CD14-positive monocyte (primary cell): ENCODE results near the gene ANXA4. TPM values are rescaled to one million over a fixed set of nuclear protein-coding genes. Genes with fewer than 3 reads are reported as not detected.

Source experiments
- DNase-seq, 3 donors: peaks; one replicate each; pipeline ENCODE4 v3.0.0-alpha.2; 2011 to 2022
- H2AFZ ChIP-seq: 2 replicates; pipeline ENCODE4 v1.6.0; 2012; ENCODE audit warnings: mild to moderate bottlenecking, low read depth, low read length, inconsistent platforms; ENCODE audit not compliant: insufficient read depth, poor library complexity, severe bottlenecking
- H3K27ac ChIP-seq, 2 donors: 1 replicate in 1 of 2; 2 replicates in 1 of 2; pipeline ENCODE4 v1.5.1; 2012 to 2013; ENCODE audit warnings: low read length in 2 of 2, control low read depth in 1 of 2, inconsistent platforms in 1 of 2, low read depth in 1 of 2, mild to moderate bottlenecking in 1 of 2
- H3K27me3 ChIP-seq, 2 donors: one replicate each; pipeline versions ENCODE4 v1.6.0 to v1.6.1; 2011 to 2013; ENCODE audit warnings: low read length in 2 of 2; ENCODE audit not compliant: control insufficient read depth in 2 of 2, insufficient read depth in 2 of 2
- H3K36me3 ChIP-seq, 2 donors: replicated peaks in 1 of 2; 1 replicate in 1 of 2; 2 replicates in 1 of 2; pipeline versions ENCODE4 v1.5.1 to v1.6.1; 2012 to 2013; ENCODE audit warnings: low read length in 2 of 2, control low read depth in 1 of 2, inconsistent platforms in 1 of 2, mild to moderate bottlenecking in 1 of 2; ENCODE audit not compliant: insufficient read depth in 2 of 2, control insufficient read depth in 1 of 2
- H3K4me1 ChIP-seq, 2 donors: 1 replicate in 1 of 2; 2 replicates in 1 of 2; pipeline versions ENCODE4 v1.5.1 to v1.6.1; 2012 to 2013; ENCODE audit warnings: low read length in 2 of 2, control low read depth in 1 of 2, inconsistent platforms in 1 of 2, mild to moderate bottlenecking in 1 of 2, moderate library complexity in 1 of 2; ENCODE audit not compliant: insufficient read depth in 2 of 2, control insufficient read depth in 1 of 2
- H3K4me2 ChIP-seq: replicated peaks from 2 replicates; pipeline ENCODE3; 2012; ENCODE audit warnings: low read length, moderate library complexity, mild to moderate bottlenecking; ENCODE audit not compliant: poor library complexity, severe bottlenecking; ENCODE audit errors: extremely low read depth
- H3K4me3 ChIP-seq, 3 experiments: fragments of 200-600 bp in 1 of 3; sonication (generic) in 1 of 3; replicated peaks in 1 of 3; 1 replicate in 2 of 3; 2 replicates in 1 of 3; pipeline ENCODE4 v1.5.1; 2011 to 2013; ENCODE audit warnings: low read length in 3 of 3, mild to moderate bottlenecking in 3 of 3, control low read depth in 2 of 3, low read depth in 2 of 3, inconsistent platforms in 1 of 3, moderate library complexity in 1 of 3
- H3K79me2 ChIP-seq: 2 replicates; pipeline ENCODE4 v1.6.0; 2012; ENCODE audit warnings: mild to moderate bottlenecking, control low read depth, inconsistent platforms, low read length, moderate library complexity; ENCODE audit not compliant: insufficient read depth
- H3K9ac ChIP-seq: 2 replicates; pipeline ENCODE4 v1.6.0; 2017; ENCODE audit warnings: low read length, mild to moderate bottlenecking; ENCODE audit not compliant: insufficient read depth, poor library complexity, severe bottlenecking
- H3K9me3 ChIP-seq, 2 donors: replicated peaks in 1 of 2; 1 replicate in 1 of 2; 2 replicates in 1 of 2; pipeline versions ENCODE4 v1.5.1 to v1.6.1; 2012 to 2013; ENCODE audit warnings: low read length in 2 of 2, control low read depth in 1 of 2; ENCODE audit not compliant: control insufficient read depth in 1 of 2, insufficient read depth in 1 of 2
- H4K20me1 ChIP-seq: 2 replicates; pipeline ENCODE4 v1.6.0; 2012; ENCODE audit warnings: mild to moderate bottlenecking, low read length, control low read depth, moderate library complexity; ENCODE audit not compliant: insufficient read depth
- H3K27ac Mint-ChIP-seq, 7 donors: one replicate each; pipeline ENCODE4 v1.8.0; 2020; ENCODE audit warnings: mild to moderate bottlenecking in 7 of 7, mixed read lengths in 7 of 7, moderate library complexity in 6 of 7, inconsistent platforms in 2 of 7
- H3K27me3 Mint-ChIP-seq, 3 donors: one replicate each; pipeline ENCODE4 v1.8.0; 2021 to 2022; ENCODE audit warnings: low read depth in 3 of 3, mild to moderate bottlenecking in 3 of 3, mixed read lengths in 3 of 3, moderate library complexity in 3 of 3, inconsistent platforms in 1 of 3
- H3K36me3 Mint-ChIP-seq, 2 donors: one replicate each; pipeline ENCODE4 v1.8.0; 2020; ENCODE audit warnings: mixed read lengths in 2 of 2, inconsistent platforms in 1 of 2, mild to moderate bottlenecking in 1 of 2
- H3K4me1 Mint-ChIP-seq: one replicate; pipeline ENCODE4 v1.8.0; 2020; ENCODE audit warnings: mild to moderate bottlenecking, mixed read lengths
- H3K4me3 Mint-ChIP-seq, 2 donors: one replicate each; pipeline ENCODE4 v1.8.0; 2020; ENCODE audit warnings: mild to moderate bottlenecking in 2 of 2, mixed read lengths in 2 of 2, moderate library complexity in 1 of 2
- H3K9me3 Mint-ChIP-seq, 7 donors: one replicate each; pipeline ENCODE4 v1.8.0; 2020 to 2022; ENCODE audit warnings: mixed read lengths in 7 of 7, mild to moderate bottlenecking in 6 of 7, moderate library complexity in 6 of 7, inconsistent platforms in 2 of 7
- CTCF ChIP-seq: fragments of 200-600 bp; IDR thresholded peaks from one replicate; pipeline ENCODE4 v1.8.0; 2022; ENCODE audit warnings: antibody characterized with exemption, mild to moderate bottlenecking
- WGBS: methylation state at CpG from one replicate; pipeline ENCODE4 v1.1.5; 2013; ENCODE audit warnings: missing lambda C conversion rate; ENCODE audit not compliant: insufficient coverage; 5-methylcytosine and 5-hydroxymethylcytosine counted together
- intact Hi-C, 2 donors: fragments of 100-400 bp; cut with micrococcal nuclease; formaldehyde crosslinking; loops; one replicate each; pipeline versions ENCODE4 v1.15.0 to v1.15.1; 2023
- polyA plus RNA-seq, 3 donors: library from polyadenylated mRNA; depleted of rRNA in 1 of 3; unstranded in 2 of 3; stranded (reverse) in 1 of 3; fragments of 300-500 nt in 2 of 3; fragments of >200 nt in 1 of 3; fragmentation: Illumina TruSeq in 2 of 3; gene quantifications; 1 replicate in 2 of 3; 2 replicates in 1 of 3; pipeline ENCODE4 v1.2.3, GENCODE V29; 2012 to 2021

The ANXA4 gene
- polyA plus RNA-seq, 3 donors: 30.0 to 95.7 (median 64.7) TPM

DNA sequence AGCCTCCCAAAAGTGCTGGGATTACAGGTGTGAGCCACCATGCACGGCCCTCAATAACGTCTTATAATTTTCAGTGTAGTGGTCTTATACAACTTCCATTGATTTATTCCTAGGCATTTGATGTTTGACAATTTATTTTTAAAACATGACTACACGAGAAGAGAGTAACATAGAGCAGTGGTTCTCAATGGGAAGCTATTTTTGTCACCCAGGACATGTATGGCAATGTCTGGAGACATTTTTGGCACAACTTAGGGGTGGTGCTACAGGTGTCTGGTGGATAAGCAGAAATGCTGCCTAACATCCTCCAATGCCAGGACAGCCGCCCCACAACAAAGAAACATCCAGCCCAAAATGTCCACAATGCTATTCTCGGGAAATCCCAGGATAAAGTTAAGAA, 12.7 kb upstream of the ANXA4 start:
- Histone ChIP-seq H3K27me3 (no peaks in the 10 kb centered on the region), H3K9ac (no peak overlapping the region), H3K27ac (no peak overlapping the region), H4K20me1 (no peaks in the 10 kb centered on the region), H3K79me2 (no peaks in the 10 kb centered on the region), H3K4me3 (no peak overlapping the region), H3K4me2 (no peak overlapping the region), H3K9me3 (no peaks in the 10 kb centered on the region), H3K36me3 (no peaks in the 10 kb centered on the region), H3K4me1 (peaks cover 3% of the 10 kb centered on the region in 2 donors), H2AFZ (no peak overlapping the region)
- intact Hi-C loops: loop anchor here in 1 of 2 donors (10.0 kb wide), 1 partner anchor 344 kb away; the partner anchor contains the start of gene GFPT1
- Mint-ChIP-seq H3K9me3 (peaks cover 0 to 2% (median 0%) of the 10 kb centered on the region in 7 donors), H3K27ac (no peak overlapping the region), H3K36me3 (no peaks in the 10 kb centered on the region), H3K4me3 (no peak overlapping the region), H3K4me1 (peaks cover 11% of the 10 kb centered on the region), H3K27me3 (peaks cover 0 to 5% (median 1%) of the 10 kb centered on the region in 3 donors)
- no peak for DNase-seq
- WGBS: no CpG with 5 or more reads among the region's 5 CpGs
- TF ChIP-seq CTCF: no peak

- Histone ChIP-seq H3K4me2 (no peak overlapping the region), H3K27ac (no peak overlapping the region), H3K27me3 (no peaks in the 10 kb centered on the region), H3K36me3 (no peaks in the 10 kb centered on the region), H4K20me1 (no peaks in the 10 kb centered on the region), H3K9ac (no peak overlapping the region), H2AFZ (no peak overlapping the region), H3K9me3 (no peaks in the 10 kb centered on the region), H3K4me3 (no peak overlapping the region), H3K4me1 (peaks cover 3% of the 10 kb centered on the region in 2 donors), H3K79me2 (no peaks in the 10 kb centered on the region)
- Mint-ChIP-seq H3K27me3 (peaks cover 0 to 5% (median 1%) of the 10 kb centered on the region in 3 donors), H3K4me1 (peaks cover 7% of the 10 kb centered on the region), H3K4me3 (no peak overlapping the region), H3K9me3 (peaks cover 0 to 2% (median 0%) of the 10 kb centered on the region in 7 donors), H3K27ac (no peak overlapping the region), H3K36me3 (no peaks in the 10 kb centered on the region)
- WGBS: 92% methylated on average over 2 of the region's 5 CpGs
- no peak for DNase-seq
- intact Hi-C loops: loop anchor here in 1 of 2 donors (10.0 kb wide), 1 partner anchor 345 kb away; the partner anchor contains the start of gene GFPT1
- TF ChIP-seq CTCF: no peak
These were observed 12.2 kb upstream of the ANXA4 start for GRCh38 chr2:69729781-69730180.
